Activated CD4-positive, alpha-beta T cell treated with anti-CD3 and anti-CD28 coated beads for 48 hours (primary cell): ENCODE data around the gene TFIP11.

ENCODE experiments used
- DNase-seq: peaks from one replicate; pipeline ENCODE4 v3.0.0-alpha.2; 2020

Gene TFIP11

GRCh38 chr22:26512149-26512793, at the start of gene TFIP11:
Gene TFIP11, minus strand, starts transcription at chr22:26512473. Its CDS starts 2,201 bp downstream, at chr22:26510272.
- peak; percentile 96 for DNase-seq

- DNase-seq: no peak
These were observed 49.6 kb upstream of the TFIP11 start for GRCh38 chr22:26561756-26562417.

- no peak for DNase-seq
These were observed 47.8 kb upstream of the TFIP11 start for GRCh38 chr22:26559961-26560575.

- DNase-seq: no peak
These were observed 46.1 kb upstream of the TFIP11 start for GRCh38 chr22:26558248-26558895.

- DNase-seq: no peak
These were observed 44.6 kb upstream of the TFIP11 start for GRCh38 chr22:26556904-26557303.

- DNase-seq: no peak
These were observed 43.2 kb upstream of the TFIP11 start for GRCh38 chr22:26555478-26555877.

GRCh38 chr22:26554956-26555355, 42.7 kb upstream of the TFIP11 start:
- DNase-seq: no peak

- DNase-seq: no peak
These were observed 40.9 kb upstream of the TFIP11 start for GRCh38 chr22:26553056-26553752.

- no peak for DNase-seq
These were observed 40.2 kb upstream of the TFIP11 start for GRCh38 chr22:26552466-26552865.

- no peak for DNase-seq
These were observed 39.3 kb upstream of the TFIP11 start for GRCh38 chr22:26551568-26551967.

- no peak for DNase-seq
These were observed 38.3 kb upstream of the TFIP11 start for GRCh38 chr22:26550498-26551033.

GRCh38 chr22:26549902-26550497, 37.7 kb upstream of the TFIP11 start:
- no peak for DNase-seq

GRCh38 chr22:26548984-26549383, 36.7 kb upstream of the TFIP11 start:
- DNase-seq: no peak

GRCh38 chr22:26548303-26548702, 36.0 kb upstream of the TFIP11 start:
- no peak for DNase-seq

GRCh38 chr22:26547837-26548236, 35.6 kb upstream of the TFIP11 start:
- DNase-seq: no peak

- DNase-seq: peak; percentile 50
These were observed 35.2 kb upstream of the TFIP11 start for GRCh38 chr22:26547426-26547825.

- no peak for DNase-seq
These were observed 34.0 kb upstream of the TFIP11 start for GRCh38 chr22:26546282-26546681.

GRCh38 chr22:26545827-26546226, 33.6 kb upstream of the TFIP11 start:
- DNase-seq: no peak

- DNase-seq: no peak
These were observed 33.1 kb upstream of the TFIP11 start for GRCh38 chr22:26545385-26545784.

- no peak for DNase-seq
These were observed 32.2 kb upstream of the TFIP11 start for GRCh38 chr22:26544489-26544888.

- DNase-seq: no peak
These were observed 30.6 kb upstream of the TFIP11 start for GRCh38 chr22:26542831-26543230.

GRCh38 chr22:26541167-26541819, 29.0 kb upstream of the TFIP11 start:
- DNase-seq: no peak
